ENCODE results near the gene ZNF414. TPM values are rescaled to one million over a fixed set of nuclear protein-coding genes. Genes with fewer than 3 reads are reported as not detected.

ZNF414 gene
- total RNA-seq, 1 donor from 2014 or later: 27.2 TPM

- no peaks in the 10 kb centered on the region for H3K4me1 Mint-ChIP-seq (ENCODE audit: low read depth, unreplicated experiment)
- H3K4me3 Mint-ChIP-seq (ENCODE audit: unreplicated experiment): no peak overlapping the region
- H3K36me3 Mint-ChIP-seq (ENCODE audit: unreplicated experiment): peaks cover 6% of the 10 kb centered on the region
- H3K27ac Mint-ChIP-seq (ENCODE audit: unreplicated experiment): peak overlapping the region; percentile 12
- peaks cover 10% of the 10 kb centered on the region for H3K27me3 Mint-ChIP-seq (ENCODE audit: unreplicated experiment)
- no peak for TF ChIP-seq CTCF (IDR thresholded peaks at IDR 0.05; ENCODE audit: partially characterized antibody, unreplicated experiment)
- H3K9me3 Mint-ChIP-seq (ENCODE audit: unreplicated experiment): peaks cover 16% of the 10 kb centered on the region
- DNase-seq: no peak
These were observed 26.7 kb downstream of the ZNF414 start for GRCh38 chr19:8487137-8487851.

DNA sequence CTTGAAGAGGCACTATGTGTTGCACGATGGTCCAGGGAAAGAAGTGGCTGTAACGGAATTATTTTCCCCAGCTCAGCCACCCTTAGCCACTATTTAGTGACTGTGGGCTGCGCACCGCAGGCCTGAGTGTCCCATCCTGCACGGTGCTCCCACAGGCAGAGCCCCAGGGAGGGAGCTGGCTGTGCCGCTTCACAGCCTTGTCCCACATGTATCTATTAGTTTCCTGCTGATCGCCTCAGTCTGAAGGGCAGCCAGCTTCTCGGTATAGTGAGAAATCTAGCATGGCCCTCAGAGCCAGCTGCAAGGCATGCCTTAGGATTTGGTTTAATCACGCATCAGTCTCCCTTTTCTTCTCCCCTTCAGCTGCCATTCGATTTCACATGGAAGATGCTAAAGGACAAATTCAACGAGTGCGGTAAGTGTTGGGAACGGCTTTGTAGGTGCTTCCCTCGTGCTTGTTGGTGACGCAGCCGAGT lies 27.3 kb downstream of the ZNF414 start:
- H3K36me3 Mint-ChIP-seq (ENCODE audit: unreplicated experiment): peaks cover 6% of the 10 kb centered on the region
- peaks cover 10% of the 10 kb centered on the region for H3K27me3 Mint-ChIP-seq (ENCODE audit: unreplicated experiment)
- DNase-seq: no peak
- peaks cover 16% of the 10 kb centered on the region for H3K9me3 Mint-ChIP-seq (ENCODE audit: unreplicated experiment)
- no peak for TF ChIP-seq CTCF (IDR thresholded peaks at IDR 0.05; ENCODE audit: partially characterized antibody, unreplicated experiment)
- H3K4me1 Mint-ChIP-seq (ENCODE audit: low read depth, unreplicated experiment): no peaks in the 10 kb centered on the region
- peak overlapping the region; percentile 12 for H3K27ac Mint-ChIP-seq (ENCODE audit: unreplicated experiment)
- no peak overlapping the region for H3K4me3 Mint-ChIP-seq (ENCODE audit: unreplicated experiment)

- TF ChIP-seq CTCF (IDR thresholded peaks at IDR 0.05; ENCODE audit: partially characterized antibody, unreplicated experiment): no peak
- no peak overlapping the region for H3K4me3 Mint-ChIP-seq (ENCODE audit: unreplicated experiment)
- H3K27ac Mint-ChIP-seq (ENCODE audit: unreplicated experiment): no peak overlapping the region
- H3K27me3 Mint-ChIP-seq (ENCODE audit: unreplicated experiment): peaks cover 8% of the 10 kb centered on the region
- DNase-seq: no peak
- peaks cover 4% of the 10 kb centered on the region for H3K4me1 Mint-ChIP-seq (ENCODE audit: low read depth, unreplicated experiment)
- H3K36me3 Mint-ChIP-seq (ENCODE audit: unreplicated experiment): peaks cover 9% of the 10 kb centered on the region
- peaks cover 22% of the 10 kb centered on the region for H3K9me3 Mint-ChIP-seq (ENCODE audit: unreplicated experiment)
These were observed 28.2 kb downstream of the ZNF414 start for GRCh38 chr19:8485561-8486371.

- Mint-ChIP-seq H3K9me3 (ENCODE audit: unreplicated experiment) (peaks cover 20% of the 10 kb centered on the region), H3K27ac (ENCODE audit: unreplicated experiment) (no peak overlapping the region), H3K36me3 (ENCODE audit: unreplicated experiment) (peaks cover 11% of the 10 kb centered on the region), H3K27me3 (ENCODE audit: unreplicated experiment) (peaks cover 5% of the 10 kb centered on the region), H3K4me1 (ENCODE audit: low read depth, unreplicated experiment) (peaks cover 4% of the 10 kb centered on the region), H3K4me3 (ENCODE audit: unreplicated experiment) (no peak overlapping the region)
- TF ChIP-seq CTCF (IDR thresholded peaks at IDR 0.05; ENCODE audit: partially characterized antibody, unreplicated experiment): no peak
- DNase-seq: no peak
These were observed 29.6 kb downstream of the ZNF414 start for GRCh38 chr19:8484331-8484894.

Measured in glutamatergic neuron (in vitro differentiated cells).